ENCODE results near the gene GGNBP2. TPM values are rescaled to one million over a fixed set of nuclear protein-coding genes. Genes with fewer than 3 reads are reported as not detected.

The GGNBP2 gene
- total RNA-seq, 1 experiment from 2014 or later = 57.2 TPM

GRCh38 chr17:36609498-36609862, 64.8 kb downstream of the GGNBP2 start:
- TF ChIP-seq POLR2AphosphoS5 (IDR thresholded peaks at IDR 0.05; ENCODE audit: low read depth, low read length) = no peak
- TF ChIP-seq SIN3A (IDR thresholded peaks at IDR 0.05; ENCODE audit: borderline replicate concordance, insufficient read depth, low read depth, low read length) = no peak
- no peak for TF ChIP-seq TCF7L2 (IDR thresholded peaks at IDR 0.05; ENCODE audit: low read depth, low read length)
- no peak for TF ChIP-seq CTCF (IDR thresholded peaks at IDR 0.05)
- no peak for TF ChIP-seq REST (IDR thresholded peaks at IDR 0.05; ENCODE audit: insufficient read depth in 1 of 2, low read depth in 2 of 2, low read length in 1 of 2)
- no peak for DNase-seq (ENCODE audit: low read depth, low spot score)
- ATAC-seq = no peak
- no TSS peak for BruUV-seq (replicated peaks)
- intact Hi-C loops (cut with micrococcal nuclease; ENCODE audit: unreplicated experiment) = no loop called here
- POLR2A ChIA-PET = no interaction called here
- no peak overlapping the region for H3K27ac ChIP-seq (ENCODE audit: low read length)
- no peak overlapping the region for H3K4me3 ChIP-seq (ENCODE audit: low read depth in 2 of 2, low read length in 2 of 2)
- CTCF ChIA-PET = no interaction called here
- no peaks in the 10 kb centered on the region for H3K27me3 ChIP-seq (ENCODE audit: control insufficient read depth, insufficient read depth, low read length)
- no peaks in the 10 kb centered on the region for H3K9me3 ChIP-seq (ENCODE audit: control insufficient read depth, insufficient read depth, low read depth, low read length)
- H3K36me3 ChIP-seq (ENCODE audit: control insufficient read depth, insufficient read depth, low read length) = no peaks in the 10 kb centered on the region
- H3K4me1 ChIP-seq (ENCODE audit: control insufficient read depth, insufficient read depth, low read length) = no peaks in the 10 kb centered on the region
- in situ Hi-C loops (cut with HindIII; ENCODE audit: low pct_unique_long_range_greater_than_20kb, low sequenced_read_pairs) = no loop called here

GRCh38 chr17:36610474-36610873, 65.8 kb downstream of the GGNBP2 start:
- no TSS peak for BruUV-seq (replicated peaks)
- H3K27ac ChIP-seq (ENCODE audit: low read length) = no peak overlapping the region
- no peaks in the 10 kb centered on the region for H3K9me3 ChIP-seq (ENCODE audit: control insufficient read depth, insufficient read depth, low read depth, low read length)
- in situ Hi-C loops (cut with HindIII; ENCODE audit: low pct_unique_long_range_greater_than_20kb, low sequenced_read_pairs) (no loop called here), intact Hi-C loops (cut with micrococcal nuclease; ENCODE audit: unreplicated experiment) (no loop called here)
- H3K4me1 ChIP-seq (ENCODE audit: control insufficient read depth, insufficient read depth, low read length) = no peaks in the 10 kb centered on the region
- POLR2A ChIA-PET = no interaction called here
- CTCF ChIA-PET = no interaction called here
- H3K36me3 ChIP-seq (ENCODE audit: control insufficient read depth, insufficient read depth, low read length) = no peaks in the 10 kb centered on the region
- no peak overlapping the region for H3K4me3 ChIP-seq (ENCODE audit: low read depth in 2 of 2, low read length in 2 of 2)
- no peak for TF ChIP-seq REST (IDR thresholded peaks at IDR 0.05; ENCODE audit: insufficient read depth in 1 of 2, low read depth in 2 of 2, low read length in 1 of 2)
- TF ChIP-seq SIN3A (IDR thresholded peaks at IDR 0.05; ENCODE audit: borderline replicate concordance, insufficient read depth, low read depth, low read length) = no peak
- no peak for TF ChIP-seq TCF7L2 (IDR thresholded peaks at IDR 0.05; ENCODE audit: low read depth, low read length)
- no peak for TF ChIP-seq POLR2AphosphoS5 (IDR thresholded peaks at IDR 0.05; ENCODE audit: low read depth, low read length)
- TF ChIP-seq CTCF (IDR thresholded peaks at IDR 0.05) = no peak
- DNase-seq (ENCODE audit: low read depth, low spot score) (no peak), ATAC-seq (no peak)
- H3K27me3 ChIP-seq (ENCODE audit: control insufficient read depth, insufficient read depth, low read length) = no peaks in the 10 kb centered on the region

All from Panc1 (cell line).